ENCODE results near the gene KRTAP10-7. TPM values are rescaled to one million over a fixed set of nuclear protein-coding genes. Genes with fewer than 3 reads are reported as not detected.

KRTAP10-7 gene
- total and polyA plus RNA-seq, 2 of the 13 experiments (the other 11 are each of a cell fraction or from before 2014, with no cell fraction given) = not detected

DNA sequence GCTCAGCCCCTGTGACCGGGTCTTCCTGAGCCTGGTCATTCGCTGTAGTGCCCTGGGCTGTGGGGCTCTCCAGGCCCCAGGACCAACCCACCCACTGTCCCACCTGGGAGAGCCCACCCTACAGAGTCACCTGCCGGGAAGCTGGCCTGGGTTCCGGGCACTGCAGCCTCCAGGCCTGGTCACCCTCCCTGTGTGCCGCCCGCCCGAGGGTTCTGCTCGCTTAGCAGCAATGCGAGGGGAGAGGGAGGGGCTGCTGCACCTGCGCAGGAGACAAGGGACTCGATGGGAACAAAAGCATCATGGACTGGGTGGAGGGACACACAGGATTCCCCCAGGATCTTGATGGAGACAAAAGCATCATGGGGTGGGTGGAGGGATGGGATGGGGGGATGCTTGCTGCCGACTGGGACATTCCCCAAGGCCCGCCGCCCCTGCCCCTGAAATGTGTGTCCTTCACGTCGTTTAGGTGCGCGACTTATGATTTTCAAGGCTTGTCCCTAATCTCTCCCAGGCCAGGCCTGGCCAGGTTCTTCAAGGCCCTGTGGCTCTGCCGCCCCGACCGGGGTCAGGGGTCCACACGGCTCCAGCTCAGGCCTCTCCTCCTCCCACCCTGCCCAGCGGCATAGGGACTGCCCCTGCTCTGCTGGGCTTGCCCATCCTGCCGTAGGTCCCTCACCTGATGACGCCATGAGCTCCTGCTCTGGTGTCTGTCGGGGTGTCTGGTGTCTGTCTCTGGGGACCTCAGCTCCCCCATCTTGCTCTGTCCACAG is 13.2 kb downstream of the KRTAP10-7 start:
- H3K9me3 ChIP-seq (ENCODE audit: low read length) = peaks cover 24% of the 10 kb centered on the region; the same call in 1 of the 2 replicates
- H3K4me2 ChIP-seq (ENCODE audit: low read depth, low read length) = no peak overlapping the region
- H4K20me1 ChIP-seq (ENCODE audit: insufficient read depth, low read length) = no peaks in the 10 kb centered on the region
- no peak overlapping the region for H3K9ac ChIP-seq (ENCODE audit: insufficient read depth, low read depth, low read length)
- no peak overlapping the region for H3K27ac ChIP-seq (ENCODE audit: extremely low read length, insufficient read depth, low read length)
- 44% methylated on average over 12 of the region's 26 CpGs for WGBS (ENCODE audit: low lambda C conversion rate)
- in situ Hi-C loops (cut with HindIII; ENCODE audit: extremely low pct_ligation_motif_present, low pct_unique_long_range_greater_than_20kb) = no loop called here
- H3K36me3 ChIP-seq (replicated peaks in 1 of 2; ENCODE audit: control insufficient read depth in 1 of 2, insufficient read depth in 2 of 2, low read length in 2 of 2) = no peaks in the 10 kb centered on the region
- no TSS peak for BruUV-seq (replicated peaks)
- CTCF ChIA-PET (ENCODE audit: low intra/inter-chr PET ratio, low total read pairs) = no interaction called here
- FAIRE-seq (no peak), DNase-seq (ENCODE audit: low spot score) (no peak), ATAC-seq (peak; percentile 19; the same call in 1 of the 3 replicates)
- H3K4me3 ChIP-seq (replicated peaks in 1 of 3; ENCODE audit: insufficient read depth in 1 of 3, low read depth in 2 of 3, low read length in 3 of 3) = no peak overlapping the region
- no peaks in the 10 kb centered on the region for H3K79me2 ChIP-seq (ENCODE audit: insufficient read depth, low read length)
- H3K27me3 ChIP-seq (ENCODE audit: control insufficient read depth in 1 of 2, insufficient read depth in 2 of 2, low read length in 2 of 2) = peaks cover 2 to 28% of the 10 kb centered on the region in 2 experiments; a peak in 3 of 5 replicates
- POLR2A ChIA-PET = no interaction called here
- intact Hi-C loops (cut with micrococcal nuclease; ENCODE audit: unreplicated experiment) = no loop called here
- no peaks in the 10 kb centered on the region for H3K4me1 ChIP-seq (ENCODE audit: insufficient read depth, low read length)
- no peak overlapping the region for H2AFZ ChIP-seq (ENCODE audit: low read length)
- TF ChIP-seq ZNF747 (CRISPR knock-in tag; IDR thresholded peaks at IDR 0.05; ENCODE audit: borderline replicate concordance) (no peak), BCL3 (CRISPR knock-in tag; IDR thresholded peaks at IDR 0.05) (no peak), AGO2 (optimal IDR thresholded peaks at IDR 0.05; ENCODE audit: low read depth, low read length) (no peak), ARNT2 (CRISPR knock-in tag; IDR thresholded peaks at IDR 0.05; ENCODE audit: low read depth) (no peak), ELK4 (CRISPR knock-in tag; IDR thresholded peaks at IDR 0.05; ENCODE audit: borderline replicate concordance) (no peak), ZNF510 (CRISPR knock-in tag; IDR thresholded peaks at IDR 0.05; ENCODE audit: low read depth) (no peak), EZH2 (conservative IDR thresholded peaks at IDR 0.05; ENCODE audit: low read depth, low read length) (no peak), ZNF281 (CRISPR knock-in tag; IDR thresholded peaks at IDR 0.05; ENCODE audit: borderline replicate concordance) (no peak)
- TF ChIP-seq, protein P1, sequence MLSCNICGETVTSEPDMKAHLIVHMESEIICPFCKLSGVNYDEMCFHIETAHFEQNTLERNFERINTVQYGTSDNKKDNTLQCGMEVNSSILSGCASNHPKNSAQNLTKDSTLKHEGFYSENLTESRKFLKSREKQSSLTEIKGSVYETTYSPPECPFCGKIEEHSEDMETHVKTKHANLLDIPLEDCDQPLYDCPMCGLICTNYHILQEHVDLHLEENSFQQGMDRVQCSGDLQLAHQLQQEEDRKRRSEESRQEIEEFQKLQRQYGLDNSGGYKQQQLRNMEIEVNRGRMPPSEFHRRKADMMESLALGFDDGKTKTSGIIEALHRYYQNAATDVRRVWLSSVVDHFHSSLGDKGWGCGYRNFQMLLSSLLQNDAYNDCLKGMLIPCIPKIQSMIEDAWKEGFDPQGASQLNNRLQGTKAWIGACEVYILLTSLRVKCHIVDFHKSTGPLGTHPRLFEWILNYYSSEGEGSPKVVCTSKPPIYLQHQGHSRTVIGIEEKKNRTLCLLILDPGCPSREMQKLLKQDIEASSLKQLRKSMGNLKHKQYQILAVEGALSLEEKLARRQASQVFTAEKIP (CRISPR knock-in tag; IDR thresholded peaks at IDR 0.05; ENCODE audit: borderline replicate concordance) = no peak

All from HepG2 (cell line).